ENCODE results near the gene PBXIP1. TPM values are rescaled to one million over a fixed set of nuclear protein-coding genes. Genes with fewer than 3 reads are reported as not detected.
A peak's percentile ranks its signal among the peaks of the same experiment; 100 is the strongest.

Gene PBXIP1
- total RNA-seq, 1 experiment from 2014 or later = 24.0 TPM

GRCh38 chr1:154992721-154993571 lies 37.0 kb upstream of the PBXIP1 start:
- intact Hi-C loops (cut with micrococcal nuclease; ENCODE audit: unreplicated experiment) = no loop called here
- no peaks in the 10 kb centered on the region for H3K9me3 Mint-ChIP-seq (ENCODE audit: unreplicated experiment)
- Histone ChIP-seq H3K36me3 (ENCODE audit: control insufficient read depth, insufficient read depth, low read length) (peaks cover 6% of the 10 kb centered on the region), H3K27me3 (replicated peaks; ENCODE audit: control insufficient read depth, insufficient read depth, low read length) (no peaks in the 10 kb centered on the region), H3K9me3 (no peaks in the 10 kb centered on the region), H3K4me3 (ENCODE audit: low read depth, low read length) (no peak overlapping the region), H3K4me1 (0 out of 2 replicates have a peak, but pooled peaks cover 7% of the 10 kb centered on the region)
- TF ChIP-seq CTCF (IDR thresholded peaks at IDR 0.05; ENCODE audit: insufficient read depth in 1 of 2, low read depth in 1 of 2, low read length in 1 of 2, severe bottlenecking in 1 of 2, unreplicated experiment in 1 of 2) = peak in 1 of 2 experiments; percentile 36
- ChIA-PET CTCF (interaction anchor here (0.6 to 1.8 kb wide), 9 partner anchors 10 to 69 kb away, joined by 3 to 6 read pairs (median 3); partner anchors contain the start of genes FLAD1 and PMVK), POLR2A (interaction anchor here (0.9 to 1.5 kb wide), 4 partner anchors 8 to 32 kb away, joined by 3 to 14 read pairs (median 4); partner anchors contain the start of genes CKS1B, FLAD1 and PYGO2)
- peaks cover 29% of the 10 kb centered on the region for H3K36me3 Mint-ChIP-seq (ENCODE audit: insufficient read depth, unreplicated experiment)
- BruUV-seq (replicated peaks) = no TSS peak
- H3K27ac Mint-ChIP-seq (ENCODE audit: unreplicated experiment) = no peak overlapping the region
- H3K4me1 Mint-ChIP-seq (ENCODE audit: low read depth, unreplicated experiment) = peaks cover 15% of the 10 kb centered on the region
- H3K27me3 Mint-ChIP-seq (ENCODE audit: insufficient read depth, unreplicated experiment) = no peaks in the 10 kb centered on the region
- DNase-seq = peak in 1 of 2 experiments; percentile 30
- H3K4me3 Mint-ChIP-seq (ENCODE audit: unreplicated experiment) = no peak overlapping the region

- no peak for DNase-seq
- CTCF ChIA-PET = interaction anchor here (0.9 kb wide), 1 partner anchor 9 kb away, joined by 3 read pairs; no protein-coding TSS in a partner anchor
- Histone ChIP-seq H3K27me3 (replicated peaks; ENCODE audit: control insufficient read depth, insufficient read depth, low read length) (no peaks in the 10 kb centered on the region), H3K9me3 (no peaks in the 10 kb centered on the region), H3K36me3 (ENCODE audit: control insufficient read depth, insufficient read depth, low read length) (peaks cover 8% of the 10 kb centered on the region), H3K4me1 (0 out of 2 replicates have a peak, but pooled peaks cover 7% of the 10 kb centered on the region), H3K4me3 (ENCODE audit: low read depth, low read length) (no peak overlapping the region)
- BruUV-seq (replicated peaks) = no TSS peak
- peaks cover 50% of the 10 kb centered on the region for H3K36me3 Mint-ChIP-seq (ENCODE audit: insufficient read depth, unreplicated experiment)
- H3K9me3 Mint-ChIP-seq (ENCODE audit: unreplicated experiment) = no peaks in the 10 kb centered on the region
- H3K4me1 Mint-ChIP-seq (ENCODE audit: low read depth, unreplicated experiment) = no peaks in the 10 kb centered on the region
- no peak for TF ChIP-seq CTCF (IDR thresholded peaks at IDR 0.05; ENCODE audit: insufficient read depth in 1 of 2, low read depth in 1 of 2, low read length in 1 of 2, severe bottlenecking in 1 of 2, unreplicated experiment in 1 of 2)
- no peaks in the 10 kb centered on the region for H3K27me3 Mint-ChIP-seq (ENCODE audit: insufficient read depth, unreplicated experiment)
- H3K4me3 Mint-ChIP-seq (ENCODE audit: unreplicated experiment) = no peak overlapping the region
- intact Hi-C loops (cut with micrococcal nuclease; ENCODE audit: unreplicated experiment) = no loop called here
- H3K27ac Mint-ChIP-seq (ENCODE audit: unreplicated experiment) = no peak overlapping the region
- POLR2A ChIA-PET = interaction anchor here (0.6 kb wide), 1 partner anchor 95 kb away, joined by 3 read pairs; no protein-coding TSS in a partner anchor
Measured at GRCh38 chr1:154990276-154990675, 34.4 kb upstream of the PBXIP1 start.

- H3K4me1 Mint-ChIP-seq (ENCODE audit: low read depth, unreplicated experiment) = no peaks in the 10 kb centered on the region
- H3K36me3 Mint-ChIP-seq (ENCODE audit: insufficient read depth, unreplicated experiment) = peaks cover 53% of the 10 kb centered on the region
- H3K27ac Mint-ChIP-seq (ENCODE audit: unreplicated experiment) = no peak overlapping the region
- H3K27me3 Mint-ChIP-seq (ENCODE audit: insufficient read depth, unreplicated experiment) = no peaks in the 10 kb centered on the region
- Histone ChIP-seq H3K9me3 (no peaks in the 10 kb centered on the region), H3K4me1 (peaks cover 7% of the 10 kb centered on the region; the same call in 1 of the 2 replicates), H3K27me3 (replicated peaks; ENCODE audit: control insufficient read depth, insufficient read depth, low read length) (no peaks in the 10 kb centered on the region), H3K4me3 (ENCODE audit: low read depth, low read length) (no peak overlapping the region), H3K36me3 (ENCODE audit: control insufficient read depth, insufficient read depth, low read length) (peaks cover 8% of the 10 kb centered on the region)
- CTCF ChIA-PET = no interaction called here
- POLR2A ChIA-PET = no interaction called here
- DNase-seq = no peak
- no peaks in the 10 kb centered on the region for H3K9me3 Mint-ChIP-seq (ENCODE audit: unreplicated experiment)
- no peak overlapping the region for H3K4me3 Mint-ChIP-seq (ENCODE audit: unreplicated experiment)
- BruUV-seq (replicated peaks) = no TSS peak
- intact Hi-C loops (cut with micrococcal nuclease; ENCODE audit: unreplicated experiment) = no loop called here
- TF ChIP-seq CTCF (IDR thresholded peaks at IDR 0.05; ENCODE audit: insufficient read depth in 1 of 2, low read depth in 1 of 2, low read length in 1 of 2, severe bottlenecking in 1 of 2, unreplicated experiment in 1 of 2) = no peak
Measured at GRCh38 chr1:154989195-154989860, 33.4 kb upstream of the PBXIP1 start.
